Fibroblast of villous mesenchyme (primary cell): Measurements from ENCODE around the gene WASF2. TPM values are rescaled to one million over a fixed set of nuclear protein-coding genes. Genes with fewer than 3 reads are reported as not detected.

Experiments
- DNase-seq: peaks from one replicate; pipeline ENCODE4 v3.0.0-alpha.2; 2010; ENCODE audit warnings: low read depth
- H3K4me3 ChIP-seq: 2 replicates; pipeline ENCODE4 v1.5.1; 2011; ENCODE audit warnings: low read depth, mild to moderate bottlenecking, low read length
- CTCF ChIP-seq: IDR thresholded peaks from 2 replicates; pipeline ENCODE4 v1.5.1; 2012; ENCODE audit warnings: low read depth, mild to moderate bottlenecking, low read length; ENCODE audit not compliant: insufficient read depth
- total RNA-seq: library from RNA; depleted of rRNA; stranded (reverse); fragments of >200 nt; gene quantifications from 2 replicates; pipeline ENCODE4 v1.2.3, GENCODE V29; 2012

WASF2 gene
- total RNA-seq, 1 donor = 16.0 TPM

- peak; percentile 49 for DNase-seq
- peak overlapping the region; percentile 100 for H3K4me3 ChIP-seq
- TF ChIP-seq CTCF = no peak
Measured at GRCh38 chr1:27489501-27489972, 430 bp downstream of the WASF2 start.

GRCh38 chr1:27487966-27488884, 1.7 kb downstream of the WASF2 start:
- peak; percentile 44 for DNase-seq
- no peak for TF ChIP-seq CTCF
- H3K4me3 ChIP-seq = peak overlapping the region; percentile 100

DNA sequence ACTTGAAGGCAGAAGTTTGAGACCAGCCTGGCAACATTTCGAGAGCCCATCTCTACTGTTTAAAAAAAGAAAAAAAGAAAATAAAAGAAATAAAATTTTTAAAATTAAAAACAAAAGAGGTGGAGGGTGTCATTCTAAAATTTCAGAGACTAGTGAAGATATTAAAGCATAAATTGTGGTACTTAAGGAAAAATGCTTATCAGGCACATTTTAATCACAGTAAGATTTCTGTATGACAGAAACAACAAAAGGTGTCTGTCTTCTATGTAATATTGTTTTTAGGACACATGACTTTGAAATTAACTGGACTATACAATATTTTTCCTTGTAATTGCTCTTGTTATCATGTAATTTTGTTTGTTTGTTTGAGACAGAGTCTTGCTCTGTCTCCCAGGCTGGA, 4.6 kb downstream of the WASF2 start:
- H3K4me3 ChIP-seq = no peak overlapping the region
- no peak for DNase-seq
- no peak for TF ChIP-seq CTCF

DNA sequence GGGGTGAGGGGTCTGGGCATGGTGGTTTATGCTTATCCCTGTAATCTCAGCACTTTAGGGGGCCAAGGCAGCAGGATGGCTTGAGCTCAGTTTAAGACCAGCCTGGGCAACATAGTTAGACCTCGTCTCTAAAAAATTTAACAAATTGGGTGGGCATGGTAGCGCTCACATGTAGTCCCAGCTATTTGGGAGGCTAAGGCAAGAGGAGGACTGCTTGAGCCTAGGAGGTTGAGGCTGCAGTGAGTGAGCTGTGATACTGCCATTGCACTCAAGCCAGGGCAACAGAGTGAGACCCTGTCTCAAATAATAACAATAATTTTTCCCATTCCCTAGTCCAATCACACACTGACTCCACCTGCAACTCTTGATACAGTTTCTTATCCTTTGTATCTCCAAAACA, 6.3 kb downstream of the WASF2 start:
- TF ChIP-seq CTCF = no peak
- H3K4me3 ChIP-seq = no peak overlapping the region
- DNase-seq = no peak

- no peak for TF ChIP-seq CTCF
- no peak for DNase-seq
Measured at GRCh38 chr1:27481994-27482620, 7.9 kb downstream of the WASF2 start.

DNA sequence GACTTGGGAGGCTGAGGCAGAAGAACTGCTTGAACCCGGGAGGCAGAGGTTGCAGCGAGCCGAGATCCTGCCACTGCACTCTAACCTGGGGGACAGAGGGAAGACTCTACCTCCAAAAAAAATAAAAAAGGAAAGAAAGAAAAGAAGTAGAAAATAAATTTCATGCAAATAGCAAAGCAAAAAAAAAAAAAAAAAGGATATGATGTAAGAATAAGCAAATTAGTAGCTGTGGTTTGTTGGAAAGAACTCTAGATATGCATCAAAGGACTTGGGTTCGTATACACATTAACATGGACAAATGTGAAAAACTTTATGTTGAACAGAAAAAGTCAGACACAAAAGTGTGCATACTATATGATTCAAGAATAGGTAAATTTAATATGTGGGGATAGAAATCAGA, 11.9 kb downstream of the WASF2 start:
- TF ChIP-seq CTCF = no peak
- no peak for DNase-seq
- no peak overlapping the region for H3K4me3 ChIP-seq

More at GRCh38 chr1:27481994-27482620, 7.9 kb downstream of the WASF2 start:
- no peak overlapping the region for H3K4me3 ChIP-seq
